HepG2 (cell line): ENCODE measurements around the gene SDR42E2. TPM values are rescaled to one million over a fixed set of nuclear protein-coding genes. Genes with fewer than 3 reads are reported as not detected.
A peak's percentile ranks its signal among the peaks of the same experiment; 100 is the strongest.

Source experiments
- ATAC-seq: fragments of 200-7000 bp; cut with Tn5 transposase; 3 replicates; pipeline ENCODE4 v1.9.1; 2020; ENCODE audit warnings: mild to moderate bottlenecking, moderate library complexity
- BruUV-seq: library from RNA; stranded (reverse); fragments of 400-500 nt; replicated peaks from 2 replicates; lab custom pipeline; 2021; lab: Mats Ljungman, UMichigan
- CTCF ChIA-PET: fragments of 300-600 bp; formaldehyde crosslinking; extraction: SDS; loops from one replicate; lab custom pipeline; 2021; ENCODE audit warnings: low total read pairs, inconsistent platforms, low intra/inter-chr PET ratio; lab: Yijun Ruan, JAX
- POLR2A ChIA-PET: fragments of 350-600 bp; sonication (Branson Sonifier 250); formaldehyde crosslinking; loops from one replicate; lab custom pipeline; 2020; ENCODE audit warnings: antibody characterized with exemption, inconsistent platforms; lab: Yijun Ruan, JAX
- DNase-seq: peaks from one replicate; pipeline ENCODE4 v3.0.0-alpha.2; 2015; ENCODE audit warnings: low spot score
- FAIRE-seq: peaks from 3 replicates; lab custom pipeline; 2011; peaks lifted over from hg19 to GRCh38; lab: Jason Lieb, UNC
- H2AFZ ChIP-seq: one replicate; pipeline ENCODE4 v1.6.1; 2011; ENCODE audit warnings: low read length, inconsistent platforms
- H3K27ac ChIP-seq: fragments of 300-600 bp; 3 replicates; pipeline ENCODE4 v1.8.0; 2011; ENCODE audit warnings: mixed run types, mild to moderate bottlenecking, mixed read lengths, low read length, inconsistent platforms; ENCODE audit not compliant: insufficient read depth; ENCODE audit errors: extremely low read length
- H3K27me3 ChIP-seq, 2 experiments: fragments of 200-600 bp in 1 of 2; 2 replicates in 1 of 2; 3 replicates in 1 of 2; pipeline versions ENCODE4 v1.6.0 to v1.8.0; 2011; ENCODE audit warnings: low read length in 2 of 2, mild to moderate bottlenecking in 2 of 2, moderate library complexity in 2 of 2, inconsistent platforms in 1 of 2; ENCODE audit not compliant: insufficient read depth in 2 of 2, control insufficient read depth in 1 of 2
- H3K36me3 ChIP-seq, 2 experiments: fragments of 200-600 bp in 1 of 2; replicated peaks in 1 of 2; 2 replicates in 1 of 2; 3 replicates in 1 of 2; pipeline versions ENCODE4 v1.5.1 to v1.8.0; 2011; ENCODE audit warnings: low read length in 2 of 2, inconsistent platforms in 1 of 2; ENCODE audit not compliant: insufficient read depth in 2 of 2, control insufficient read depth in 1 of 2
- H3K4me1 ChIP-seq: 2 replicates; pipeline ENCODE4 v1.5.1; 2012; ENCODE audit warnings: low read length, inconsistent platforms; ENCODE audit not compliant: insufficient read depth
- H3K4me2 ChIP-seq: 2 replicates; pipeline ENCODE4 v1.6.0; 2011; ENCODE audit warnings: low read depth, low read length, inconsistent platforms
- H3K4me3 ChIP-seq, 3 experiments: fragments of 200-600 bp in 1 of 3; sonication (generic), shearing (Covaris generic) in 1 of 3; replicated peaks in 1 of 3; 2 replicates each; pipeline ENCODE4 v1.5.1; 2011 to 2016; ENCODE audit warnings: low read length in 3 of 3, inconsistent platforms in 2 of 3, low read depth in 2 of 3, mild to moderate bottlenecking in 2 of 3, control low read depth in 1 of 3, mixed read lengths in 1 of 3; ENCODE audit not compliant: insufficient read depth in 1 of 3
- H3K79me2 ChIP-seq: one replicate; pipeline ENCODE4 v1.6.1; 2011; ENCODE audit warnings: low read length, inconsistent platforms; ENCODE audit not compliant: insufficient read depth
- H3K9ac ChIP-seq: 2 replicates; pipeline ENCODE4 v1.6.0; 2011; ENCODE audit warnings: mild to moderate bottlenecking, low read depth, low read length, inconsistent platforms; ENCODE audit not compliant: insufficient read depth
- H3K9me3 ChIP-seq: 2 replicates; pipeline ENCODE4 v1.5.1; 2012; ENCODE audit warnings: mild to moderate bottlenecking, low read length
- H4K20me1 ChIP-seq: 2 replicates; pipeline ENCODE4 v1.6.0; 2011; ENCODE audit warnings: inconsistent platforms, mild to moderate bottlenecking, low read length, moderate library complexity; ENCODE audit not compliant: insufficient read depth
- FOXA1 ChIP-seq, 2 experiments: fragments of 450-650 bp in 1 of 2; sonication (generic) in 1 of 2; formaldehyde crosslinking in 1 of 2; IDR thresholded peaks; 2 replicates each; pipeline versions ENCODE4 v1.4.0 to v1.6.1; 2016 to 2020; ENCODE audit warnings: missing genetic modification reagents in 1 of 2
- FOXC1 ChIP-seq: sonication (generic); formaldehyde crosslinking; IDR thresholded peaks from 2 replicates; pipeline ENCODE4 v1.8.0; 2022; ENCODE audit warnings: mild to moderate bottlenecking, missing genetic modification reagents, borderline replicate concordance
- GTF3A ChIP-seq: sonication (generic); formaldehyde crosslinking; conservative IDR thresholded peaks from 2 replicates; pipeline ENCODE4 v1.4.0; 2020; ENCODE audit warnings: mild to moderate bottlenecking, missing genetic modification reagents
- HOXD1 ChIP-seq: sonication (generic); formaldehyde crosslinking; IDR thresholded peaks from 2 replicates; pipeline ENCODE4 v1.5.0; 2020; ENCODE audit warnings: missing genetic modification reagents
- JARID2 ChIP-seq: sonication (generic); formaldehyde crosslinking; IDR thresholded peaks from 2 replicates; pipeline ENCODE4 v1.8.1; 2023; ENCODE audit warnings: missing genetic modification reagents, inconsistent platforms; ENCODE audit not compliant: insufficient replicate concordance
- NFKBIZ ChIP-seq: IDR thresholded peaks from 2 replicates; pipeline ENCODE4 v1.6.1; 2018; ENCODE audit warnings: missing genetic modification reagents, missing compliant biosample characterization
- NR2F2 ChIP-seq: IDR thresholded peaks from 2 replicates; pipeline ENCODE4 v1.6.1; 2012; ENCODE audit warnings: low read depth, inconsistent platforms, borderline replicate concordance
- PHB2 ChIP-seq: fragments of 450-650 bp; IDR thresholded peaks from 2 replicates; pipeline ENCODE4 v1.6.1; 2018; ENCODE audit not compliant: partially characterized antibody
- TBX2 ChIP-seq: sonication (generic); formaldehyde crosslinking; IDR thresholded peaks from 2 replicates; pipeline ENCODE4 v1.5.0; 2020; ENCODE audit warnings: missing genetic modification reagents, mild to moderate bottlenecking, borderline replicate concordance
- UBTF ChIP-seq: sonication (generic); formaldehyde crosslinking; IDR thresholded peaks from 2 replicates; pipeline ENCODE4 v1.4.0; 2020; ENCODE audit warnings: mild to moderate bottlenecking, missing genetic modification reagents
- ZBTB4 ChIP-seq: sonication (generic); formaldehyde crosslinking; IDR thresholded peaks from 2 replicates; pipeline ENCODE4 v1.4.0; 2020; ENCODE audit warnings: missing genetic modification reagents, mild to moderate bottlenecking, borderline replicate concordance
- ZHX1 ChIP-seq: sonication (generic); formaldehyde crosslinking; IDR thresholded peaks from 2 replicates; pipeline ENCODE4 v1.8.1; 2022; ENCODE audit warnings: low read depth, mild to moderate bottlenecking, missing genetic modification reagents
- ZNF33B ChIP-seq: sonication (generic); formaldehyde crosslinking; IDR thresholded peaks from 2 replicates; pipeline ENCODE4 v1.5.1; 2020; ENCODE audit warnings: mild to moderate bottlenecking, missing genetic modification reagents
- ZNF446 ChIP-seq: sonication (generic); formaldehyde crosslinking; IDR thresholded peaks from 2 replicates; pipeline ENCODE4 v1.5.0; 2020; ENCODE audit warnings: mild to moderate bottlenecking, missing genetic modification reagents
- WGBS: methylation state at CpG from one replicate; pipeline ENCODE4 v1.1.6; 2017; ENCODE audit warnings: low lambda C conversion rate; 5-methylcytosine and 5-hydroxymethylcytosine counted together
- in situ Hi-C: cut with HindIII; loops from 2 replicates; pipeline ENCODE4 v1.10.0; 2017; ENCODE audit warnings: low pct_unique_long_range_greater_than_20kb; ENCODE audit not compliant: extremely low pct_ligation_motif_present
- intact Hi-C: fragments of 100-400 bp; cut with micrococcal nuclease; formaldehyde crosslinking; loops from one replicate; pipeline ENCODE4 v1.10.0; 2022; ENCODE audit not compliant: unreplicated experiment
- polyA plus RNA-seq, 8 experiments: library from polyadenylated mRNA; depleted of rRNA in 3 of 8; stranded (reverse) in 7 of 8; unstranded in 1 of 8; fragments of >200 nt; fragmentation: Illumina TruSeq in 4 of 8; extraction: Trizol in 4 of 8; gene quantifications; 2 replicates each; pipeline versions ENCODE4 v1.2.1 to v1.2.3, GENCODE V29; 2011 to 2016; ENCODE audit warnings: low read depth in 4 of 8, missing spikeins in 1 of 8, mixed read lengths in 1 of 8; ENCODE audit not compliant: insufficient read depth in 1 of 8
- total RNA-seq, 5 experiments: library from RNA; depleted of rRNA; stranded (reverse); fragments of >200 nt; fragmentation: Illumina TruSeq; extraction: Trizol; gene quantifications; 2 replicates each; pipeline ENCODE4 v1.2.3, GENCODE V29; 2016; ENCODE audit warnings: low read depth in 1 of 5

Gene SDR42E2
- total and polyA plus RNA-seq, 2 of the 13 experiments (the other 11 are each of a cell fraction or from before 2014, with no cell fraction given) = 0.05 to 0.11 TPM

GRCh38 chr16:22183335-22183734 is 21.0 kb downstream of the SDR42E2 start (continued):
- TF ChIP-seq ZHX1 (no peak), JARID2 (CRISPR knock-in tag) (no peak), GTF3A (no peak), NR2F2 (no peak), PHB2 (no peak), NFKBIZ (CRISPR knock-in tag) (no peak)

GRCh38 chr16:22183901-22184614 is 21.8 kb downstream of the SDR42E2 start:
- no peak overlapping the region for H3K27ac ChIP-seq
- FAIRE-seq (peak; percentile 66), ATAC-seq (peak; percentile 78), DNase-seq (no peak)
- intact Hi-C loops (no loop called here), in situ Hi-C loops (no loop called here)
- H3K4me2 ChIP-seq = no peak overlapping the region
- no peaks in the 10 kb centered on the region for H3K79me2 ChIP-seq
- BruUV-seq = no TSS peak
- no peaks in the 10 kb centered on the region for H3K36me3 ChIP-seq
- peaks cover 18% of the 10 kb centered on the region for H3K4me1 ChIP-seq
- WGBS = 72% methylated on average over 11 of the region's 11 CpGs
- ChIA-PET CTCF (interaction anchor here (0.8 to 1.3 kb wide), 3 partner anchors 42 to 116 kb away, joined by 3 to 4 read pairs (median 3); no protein-coding TSS in a partner anchor), POLR2A (no interaction called here)
- H3K27me3 ChIP-seq = peaks cover 0 to 3% of the 10 kb centered on the region in 2 experiments; a peak in 1 of 5 replicates
- H4K20me1 ChIP-seq = no peaks in the 10 kb centered on the region
- H2AFZ ChIP-seq = no peak overlapping the region
- H3K4me3 ChIP-seq = no peak overlapping the region
- no peak overlapping the region for H3K9ac ChIP-seq
- no peaks in the 10 kb centered on the region for H3K9me3 ChIP-seq
- no peak for TF ChIP-seq HOXD1 (CRISPR knock-in tag)
- TF ChIP-seq ZNF33B (CRISPR knock-in tag) = no peak
- TF ChIP-seq FOXC1 (CRISPR knock-in tag) = no peak
- no peak for TF ChIP-seq ZNF446 (CRISPR knock-in tag)
- TF ChIP-seq TBX2 (CRISPR knock-in tag) = no peak
- no peak for TF ChIP-seq ZBTB4
- no peak for TF ChIP-seq FOXA1 (IDR thresholded peaks at IDR 0.05)
- 0 out of 2 replicates have a peak, but pooled peaks have one; percentile 2 for TF ChIP-seq FOXA1 (CRISPR knock-in tag; IDR thresholded peaks at IDR 0.05)
- TF ChIP-seq UBTF = no peak
